CD4-positive, alpha-beta T cell (primary cell): Measurements from ENCODE around the gene NOTO. TPM values are rescaled to one million over a fixed set of nuclear protein-coding genes. Genes with fewer than 3 reads are reported as not detected.
"Not testable (repeated sequence)": the region's sequence is repeated elsewhere in the genome, so short reads cannot be mapped to it uniquely, and the experiment has no call there.

Source experiments
- ATAC-seq: fragments of 200-7000 bp; cut with Tn5 transposase; one replicate; pipeline ENCODE4 v1.10.0; 2022; ENCODE audit warnings: mild to moderate bottlenecking; ENCODE audit not compliant: poor library complexity
- CTCF ChIA-PET: fragments of 350-600 bp; sonication (Branson Sonifier 250); formaldehyde crosslinking; loops from one replicate; lab custom pipeline; 2021; ENCODE audit warnings: antibody characterized with exemption, inconsistent platforms; lab: Charles Lee
- POLR2A ChIA-PET: fragments of 350-600 bp; sonication (Branson Sonifier 250); formaldehyde crosslinking; loops from one replicate; lab custom pipeline; 2021; ENCODE audit warnings: antibody characterized with exemption, inconsistent platforms; lab: Charles Lee
- DNase-seq, 14 experiments: peaks; one replicate each; pipeline ENCODE4 v3.0.0-alpha.2; 2013 to 2020; ENCODE audit warnings: mixed read lengths in 2 of 14
- H3K27ac ChIP-seq, 2 donors: one replicate each; pipeline versions ENCODE4 v1.5.1 to v1.7.0; 2013; ENCODE audit warnings: low read length in 2 of 2, low read depth in 1 of 2, mild to moderate bottlenecking in 1 of 2
- H3K27me3 ChIP-seq, 2 experiments: 1 replicate in 1 of 2; 2 replicates in 1 of 2; pipeline versions ENCODE4 v1.6.1 to v1.7.0; 2013; ENCODE audit warnings: low read length in 2 of 2, control low read depth in 1 of 2, mild to moderate bottlenecking in 1 of 2, moderate library complexity in 1 of 2; ENCODE audit not compliant: insufficient read depth in 2 of 2, control insufficient read depth in 1 of 2
- H3K36me3 ChIP-seq: one replicate; pipeline ENCODE4 v1.6.1; 2013; ENCODE audit warnings: low read length, control low read depth; ENCODE audit not compliant: insufficient read depth
- H3K4me1 ChIP-seq: one replicate; pipeline ENCODE4 v1.6.1; 2013; ENCODE audit warnings: low read length, control low read depth; ENCODE audit not compliant: insufficient read depth
- H3K4me3 ChIP-seq: one replicate; pipeline ENCODE4 v1.5.1; 2013; ENCODE audit warnings: mild to moderate bottlenecking, low read length, moderate library complexity
- H3K9me3 ChIP-seq, 2 experiments: 1 replicate in 1 of 2; 2 replicates in 1 of 2; pipeline versions ENCODE4 v1.6.1 to v1.7.0; 2013; ENCODE audit warnings: low read length in 2 of 2, mild to moderate bottlenecking in 2 of 2, control low read depth in 1 of 2, moderate library complexity in 1 of 2; ENCODE audit not compliant: control insufficient read depth in 1 of 2, insufficient read depth in 1 of 2
- H3K27ac Mint-ChIP-seq: one replicate; pipeline ENCODE4 v1.8.0; 2020; ENCODE audit warnings: mixed read lengths
- H3K27me3 Mint-ChIP-seq: one replicate; pipeline ENCODE4 v1.8.0; 2021; ENCODE audit warnings: mixed read lengths
- H3K36me3 Mint-ChIP-seq: one replicate; pipeline ENCODE4 v1.8.0; 2021; ENCODE audit warnings: low read depth, mixed read lengths
- H3K4me1 Mint-ChIP-seq: one replicate; pipeline ENCODE4 v1.8.0; 2021; ENCODE audit warnings: low read depth, mixed read lengths
- H3K4me3 Mint-ChIP-seq: one replicate; pipeline ENCODE4 v1.8.0; 2020; ENCODE audit warnings: mild to moderate bottlenecking, mixed read lengths
- H3K9me3 Mint-ChIP-seq: one replicate; pipeline ENCODE4 v1.8.0; 2020; ENCODE audit warnings: mixed read lengths
- CTCF ChIP-seq: fragments of 200-600 bp; IDR thresholded peaks from one replicate; pipeline ENCODE4 v1.8.0; 2022; ENCODE audit warnings: antibody characterized with exemption, mild to moderate bottlenecking
- intact Hi-C, 2 experiments: fragments of 100-400 bp; cut with DNase I in 1 of 2; cut with micrococcal nuclease in 1 of 2; formaldehyde crosslinking; loops; one replicate each; pipeline versions ENCODE4 v1.15.1 to v1.9.0; 2023 to 2025; cut with DNase I, micrococcal nuclease
- total RNA-seq, 174 experiments: library from RNA in 2 of 174; stranded (reverse) in 2 of 174; gene quantifications; one replicate each; pipeline ENCODE4 v1.2.3 and lab custom pipeline; 2021 to 2026

The NOTO gene
- total RNA-seq, 2 experiments from 2014 or later = not detected

DNA sequence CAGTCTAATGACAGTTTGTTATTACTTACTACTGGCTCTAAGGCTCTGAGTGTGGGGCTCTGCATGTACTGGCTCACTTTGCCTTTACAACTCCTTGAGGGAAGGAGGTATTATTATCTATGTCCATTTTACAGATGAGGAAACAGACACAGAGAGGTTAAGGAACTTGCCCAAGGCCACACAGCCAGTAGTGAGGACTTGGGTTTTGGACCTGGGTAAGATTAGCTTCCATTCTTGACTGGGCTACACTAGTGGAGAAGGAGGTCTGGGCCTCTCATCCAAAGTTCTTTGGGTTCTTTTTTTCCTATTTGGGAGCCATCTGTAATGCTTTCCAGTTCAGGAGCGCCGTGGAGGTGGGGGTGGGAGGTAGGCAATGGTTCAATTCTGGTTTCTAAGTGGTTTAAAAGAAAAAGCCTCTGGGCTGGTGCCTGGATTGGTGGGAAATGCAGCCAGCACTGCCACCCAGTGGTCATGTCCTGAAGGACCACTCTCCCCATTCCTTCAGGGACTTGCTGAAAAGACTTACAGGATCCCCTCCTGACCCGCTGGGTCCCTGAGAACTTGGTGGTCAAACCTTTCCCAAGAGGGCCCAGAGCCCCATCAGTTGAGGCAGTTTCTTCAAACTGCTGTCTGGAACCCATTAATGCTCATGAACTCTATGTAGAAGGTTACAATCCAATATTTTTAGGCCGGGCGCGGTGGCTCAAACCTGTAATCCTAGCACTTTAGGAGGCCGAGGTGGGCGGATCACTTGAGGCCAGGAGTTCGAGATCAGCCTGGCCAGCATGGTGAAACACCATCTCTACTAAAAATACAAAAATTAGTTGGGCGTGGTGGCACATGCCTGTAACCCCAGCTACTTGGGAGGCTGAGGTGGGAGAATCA is 38.6 kb upstream of the NOTO start:
- Mint-ChIP-seq H3K27me3 (peaks cover 16% of the 10 kb centered on the region), H3K27ac (no peak overlapping the region), H3K4me3 (no peak overlapping the region), H3K4me1 (no peaks in the 10 kb centered on the region), H3K36me3 (no peaks in the 10 kb centered on the region), H3K9me3 (no peaks in the 10 kb centered on the region)
- Histone ChIP-seq H3K4me3 (no peak overlapping the region), H3K27me3 (no peaks in the 10 kb centered on the region), H3K4me1 (no peaks in the 10 kb centered on the region), H3K9me3 (no peaks in the 10 kb centered on the region), H3K36me3 (no peaks in the 10 kb centered on the region), H3K27ac (no peak overlapping the region)
- TF ChIP-seq CTCF = peak; percentile 82
- intact Hi-C loops = loop anchor here (1.0 to 5.0 kb wide), 5 partner anchors 78 to 391 kb away; no protein-coding TSS in a partner anchor
- ATAC-seq (peak; percentile 79), DNase-seq (peak; percentile 27 to 80 (median 58))
- ChIA-PET CTCF (interaction anchor here (0.6 to 2.2 kb wide), 4 partner anchors 13 to 189 kb away, joined by 3 to 19 read pairs (median 6); no protein-coding TSS in a partner anchor), POLR2A (no interaction called here)

DNA sequence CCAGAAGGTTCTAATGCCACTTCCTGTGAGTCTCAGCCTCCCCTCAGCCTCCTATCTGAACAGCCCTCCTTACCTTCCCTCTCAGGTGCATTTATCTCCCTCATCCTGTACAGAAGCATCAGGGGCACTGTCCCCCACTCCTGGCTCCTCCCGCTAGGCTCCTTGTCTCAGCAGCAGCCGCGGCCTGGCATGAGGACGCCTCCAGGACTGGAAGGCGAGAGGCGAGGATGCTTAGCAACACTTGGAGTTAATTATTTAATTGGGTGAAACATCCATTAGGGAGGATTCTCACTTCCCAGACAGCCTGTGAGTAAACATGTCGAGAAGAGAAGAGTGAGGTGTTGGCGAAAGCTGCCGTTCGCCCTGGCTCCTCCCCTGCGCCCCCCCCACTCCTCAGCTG is 36.4 kb upstream of the NOTO start:
- CTCF ChIA-PET, H3K36me3 ChIP-seq, H3K27me3 Mint-ChIP-seq, H3K36me3 Mint-ChIP-seq, DNase-seq, H3K9me3 ChIP-seq, H3K4me1 ChIP-seq, H3K27me3 ChIP-seq, H3K4me1 Mint-ChIP-seq, H3K4me3 ChIP-seq, H3K4me3 Mint-ChIP-seq, H3K9me3 Mint-ChIP-seq, intact Hi-C loops, H3K27ac Mint-ChIP-seq, ATAC-seq, POLR2A ChIA-PET, H3K27ac ChIP-seq: not testable (repeated sequence)

- H3K27me3 Mint-ChIP-seq, H3K36me3 Mint-ChIP-seq, H3K4me3 ChIP-seq, DNase-seq, H3K4me3 Mint-ChIP-seq, H3K27ac Mint-ChIP-seq, H3K36me3 ChIP-seq, intact Hi-C loops, H3K27ac ChIP-seq, CTCF ChIA-PET, POLR2A ChIA-PET, H3K4me1 ChIP-seq, ATAC-seq, H3K9me3 ChIP-seq, H3K4me1 Mint-ChIP-seq, H3K27me3 ChIP-seq, H3K9me3 Mint-ChIP-seq: not testable (repeated sequence)
Observed at GRCh38 chr2:73166813-73167212, 35.6 kb upstream of the NOTO start.

DNA sequence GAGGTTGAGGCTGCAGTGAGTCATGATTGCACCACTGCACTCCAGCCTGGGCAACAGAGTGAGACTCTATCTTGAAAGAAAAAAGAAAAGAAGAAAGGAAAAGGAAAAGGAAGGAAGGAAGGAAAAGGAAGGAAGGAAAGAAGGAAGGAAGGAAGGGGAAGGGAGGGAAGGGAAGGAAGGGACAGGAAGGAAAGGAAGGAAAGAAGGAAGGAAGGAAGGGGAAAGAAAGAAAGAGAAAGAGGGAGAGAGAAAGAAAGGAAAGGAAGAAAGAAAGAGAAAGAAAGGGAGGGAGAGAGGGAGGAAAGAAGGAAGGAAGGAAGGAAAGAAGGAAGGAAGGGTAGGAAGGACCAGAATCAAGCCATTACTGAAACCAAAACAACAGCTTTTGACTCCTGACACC is 34.0 kb upstream of the NOTO start:
- H3K27ac Mint-ChIP-seq, H3K4me3 Mint-ChIP-seq, H3K9me3 Mint-ChIP-seq, H3K27me3 ChIP-seq, CTCF ChIA-PET, H3K27ac ChIP-seq, intact Hi-C loops, H3K36me3 Mint-ChIP-seq, H3K4me3 ChIP-seq, H3K4me1 Mint-ChIP-seq, H3K4me1 ChIP-seq, H3K27me3 Mint-ChIP-seq, ATAC-seq, H3K36me3 ChIP-seq, DNase-seq, POLR2A ChIA-PET, H3K9me3 ChIP-seq: not testable (repeated sequence)

GRCh38 chr2:73170341-73170740 is 32.0 kb upstream of the NOTO start:
- H3K27me3 Mint-ChIP-seq, H3K27me3 ChIP-seq, H3K36me3 ChIP-seq, POLR2A ChIA-PET, DNase-seq, intact Hi-C loops, H3K27ac Mint-ChIP-seq, H3K27ac ChIP-seq, ATAC-seq, H3K4me3 ChIP-seq, H3K9me3 Mint-ChIP-seq, H3K4me3 Mint-ChIP-seq, H3K4me1 ChIP-seq, H3K9me3 ChIP-seq, H3K4me1 Mint-ChIP-seq, H3K36me3 Mint-ChIP-seq, CTCF ChIA-PET: not testable (repeated sequence)
